Adrenal gland (tissue), 12 donors: ENCODE results near the gene CCDC88B. TPM values are rescaled to one million over a fixed set of nuclear protein-coding genes. Genes with fewer than 3 reads are reported as not detected.
A peak's percentile ranks its signal among the peaks of the same experiment; 100 is the strongest.

ENCODE experiments used
- DNase-seq, 7 donors: peaks; one replicate each; pipeline ENCODE4 v3.0.0-alpha.2; 2019 to 2020
- H3K27ac ChIP-seq, 5 donors: fragments of 200-600 bp; sonication (generic) in 4 of 5; 1 replicate in 3 of 5; 2 replicates in 2 of 5; pipeline versions ENCODE4 v1.5.1 to v1.8.0; 2016 to 2020; ENCODE audit warnings: mild to moderate bottlenecking in 1 of 5
- H3K27me3 ChIP-seq: fragments of 200-600 bp; 2 replicates; pipeline ENCODE4 v1.8.0; 2021
- H3K36me3 ChIP-seq, 2 donors: fragments of 200-600 bp; replicated peaks in 1 of 2; 1 replicate in 1 of 2; 2 replicates in 1 of 2; pipeline versions ENCODE4 v1.5.1 to v1.8.0; 2018 to 2022
- H3K4me1 ChIP-seq, 2 donors: fragments of 200-600 bp; replicated peaks in 1 of 2; 1 replicate in 1 of 2; 2 replicates in 1 of 2; pipeline versions ENCODE4 v1.5.1 to v1.8.0; 2018 to 2021
- H3K4me3 ChIP-seq, 4 donors: fragments of 200-600 bp; sonication (generic) in 3 of 4; one replicate each; pipeline ENCODE4 v1.5.1; 2016 to 2018
- H3K9me3 ChIP-seq, 3 donors: fragments of 200-600 bp; sonication (generic) in 1 of 3; replicated peaks in 1 of 3; 1 replicate in 2 of 3; 2 replicates in 1 of 3; pipeline versions ENCODE4 v1.5.1 to v1.8.0; 2016 to 2021
- CTCF ChIP-seq, 6 experiments: fragments of 450-650 bp in 4 of 6; fragments of 200-600 bp in 2 of 6; sonication (generic) in 1 of 6; IDR thresholded peaks; 1 replicate in 5 of 6; 2 replicates in 1 of 6; pipeline versions ENCODE4 v1.5.1 to v1.8.0; 2016 to 2021; ENCODE audit warnings: antibody characterized with exemption in 6 of 6, mild to moderate bottlenecking in 2 of 6, moderate library complexity in 1 of 6
- POLR2A ChIP-seq, 2 donors: fragments of 450-650 bp; IDR thresholded peaks; one replicate each; pipeline ENCODE4 v1.6.1; 2017; ENCODE audit warnings: antibody characterized with exemption in 2 of 2, mild to moderate bottlenecking in 2 of 2, moderate library complexity in 1 of 2
- WGBS, 4 donors: extraction: QIAGEN DNeasy Blood & Tissue Kit in 2 of 4; methylation state at CpG; one replicate each; pipeline versions ENCODE4 v1.1.5 to v1.1.7; 2013 to 2017; 5-methylcytosine and 5-hydroxymethylcytosine counted together
- intact Hi-C, 2 donors: fragments of 100-400 bp; cut with DNase I; formaldehyde crosslinking; loops; one replicate each; pipeline versions ENCODE4 v1.14.1 to v1.15.0; 2022 to 2023
- polyA plus RNA-seq, 3 donors: library from polyadenylated mRNA; stranded (reverse); fragments of 200-250 nt in 2 of 3; fragments of 350-450 nt in 1 of 3; fragmentation: Illumina TruSeq in 1 of 3; extraction: RNeasy Lipid Tissue Mini Kit (QIAGEN cat#74804) in 1 of 3; gene quantifications; one replicate each; pipeline ENCODE4 v1.2.3, GENCODE V29; 2013 to 2014
- total RNA-seq, 9 donors: library from RNA; depleted of rRNA in 4 of 9; stranded (reverse); fragments of >200 nt in 4 of 9; fragments of 120-200 nt in 1 of 9; fragmentation: NEBNext Ultra II Directional in 1 of 9; extraction: Animal tissue kit (Norgen Biotek cat#: 25700) in 1 of 9; gene quantifications; one replicate each; pipeline versions ENCODE4 v1.1.0 to v1.2.4, GENCODE V29; 2013 to 2023
- donor health status: healthy with polysubstance abuse.
- donor health status: Bipolar disorder and iron deficiency.
- donor health status: DM: yes; HTN: yes; CAD: no.
- donor health status: DM: no; HTN: no; CAD: no.
- donor health status: DM: no; HTN: no; CAD: no.
- donor health status: DM: yes; HTN: yes; CAD: no.

CCDC88B gene
- total and polyA plus RNA-seq, 12 donors: 5.1 to 143 (median 14.5) TPM

- 38 to 48% (median 41%) methylated on average over 26 to 33 of the region's 33 CpGs for WGBS, 4 donors
- Histone ChIP-seq H3K36me3 (no peaks in the 10 kb centered on the region), H3K9me3 (no peaks in the 10 kb centered on the region), H3K4me1 (peaks cover 6% of the 10 kb centered on the region in 2 donors), H3K4me3 (no peak overlapping the region), H3K27ac (peak overlapping the region in 1 of 5 donors; percentile 22), H3K27me3 (no peaks in the 10 kb centered on the region)
- intact Hi-C loops: no loop called here
- no peak for TF ChIP-seq CTCF (IDR thresholded peaks at IDR 0.05)
- TF ChIP-seq POLR2A (IDR thresholded peaks at IDR 0.05): no peak
- peak in 1 of 7 donors; percentile 59 for DNase-seq
Measured at GRCh38 chr11:64340671-64341335, 799 bp downstream of the CCDC88B start.

- Histone ChIP-seq H3K36me3 (no peaks in the 10 kb centered on the region), H3K4me1 (peaks cover 6% of the 10 kb centered on the region in 2 donors), H3K9me3 (no peaks in the 10 kb centered on the region), H3K27me3 (no peaks in the 10 kb centered on the region), H3K4me3 (no peak overlapping the region), H3K27ac (no peak overlapping the region)
- intact Hi-C loops: no loop called here
- DNase-seq: no peak
- 85 to 88% (median 87%) methylated on average over 7 to 21 of the region's 21 CpGs for WGBS, 4 donors
- TF ChIP-seq POLR2A (IDR thresholded peaks at IDR 0.05) (no peak), CTCF (IDR thresholded peaks at IDR 0.05) (no peak)
Measured at GRCh38 chr11:64341429-64341828, 1.4 kb downstream of the CCDC88B start.

DNA sequence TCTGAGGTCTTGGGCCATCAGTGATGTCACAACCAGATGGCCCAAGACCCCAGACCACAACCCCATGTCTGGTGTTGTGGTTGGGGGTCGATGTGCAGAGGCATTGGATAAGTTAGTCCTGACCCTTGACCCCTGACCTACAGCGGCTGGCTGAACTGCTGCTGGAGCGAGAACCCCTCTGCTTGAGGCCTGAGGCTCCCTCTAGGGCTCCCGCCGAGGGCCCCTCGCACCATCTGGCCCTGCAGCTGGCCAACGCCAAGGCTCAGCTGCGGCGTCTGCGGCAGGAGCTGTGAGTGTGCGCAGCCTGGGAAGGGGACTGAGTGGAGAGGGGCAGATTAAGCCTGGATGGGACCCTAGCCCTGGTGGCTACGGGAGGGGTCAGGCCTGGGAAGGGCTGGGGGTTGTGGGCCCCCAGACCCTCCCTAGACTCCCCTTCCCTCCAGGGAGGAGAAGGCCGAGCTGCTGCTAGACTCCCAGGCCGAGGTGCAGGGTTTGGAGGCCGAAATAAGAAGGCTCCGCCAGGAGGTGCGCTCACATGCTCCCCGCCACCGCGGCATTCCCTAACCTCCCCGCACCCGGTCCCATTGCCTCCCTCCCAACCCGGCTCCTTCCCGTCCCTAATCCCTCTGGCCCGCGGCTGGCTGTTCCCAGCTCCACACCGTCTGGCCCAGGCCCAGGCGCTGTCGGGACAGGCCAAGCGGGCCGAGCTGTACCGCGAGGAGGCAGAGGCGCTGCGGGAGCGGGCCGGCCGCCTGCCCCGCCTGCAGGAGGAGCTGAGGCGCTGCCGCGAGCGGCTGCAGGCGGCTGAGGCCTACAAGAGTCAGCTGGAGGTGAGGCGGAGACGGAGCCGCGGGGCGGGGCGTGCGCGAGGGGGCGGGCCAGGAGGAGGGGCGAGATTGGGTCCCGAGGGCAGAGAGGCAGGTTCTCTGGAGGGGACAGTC is 2.1 kb downstream of the CCDC88B start:
- Histone ChIP-seq H3K9me3 (no peaks in the 10 kb centered on the region), H3K27ac (peak overlapping the region in 3 of 5 donors; percentile 23 to 76 (median 71)), H3K4me3 (peak overlapping the region in 1 of 4 donors; percentile 43), H3K4me1 (peaks cover 6% of the 10 kb centered on the region in 2 donors), H3K27me3 (no peaks in the 10 kb centered on the region), H3K36me3 (no peaks in the 10 kb centered on the region)
- WGBS, 4 donors: 3 to 26% (median 22%) methylated on average over 8 to 55 of the region's 55 CpGs
- intact Hi-C loops: no loop called here
- peak; percentile 57 to 84 for TF ChIP-seq POLR2A (IDR thresholded peaks at IDR 0.05)
- peak in 5 of 6 experiments; percentile 42 to 61 (median 56) for TF ChIP-seq CTCF (IDR thresholded peaks at IDR 0.05)
- DNase-seq: peak; percentile 93 to 95 (median 94)
